ENCODE measurements around the gene AGBL1.
"Not testable (repeated sequence)": the region's sequence is repeated elsewhere in the genome, so short reads cannot be mapped to it uniquely, and the experiment has no call there.

Gene AGBL1

GRCh38 chr15:86842199-86842598 lies 762.5 kb downstream of the AGBL1 start:
- DNase-seq, result no peak

- no peak for DNase-seq
These were observed 766.4 kb downstream of the AGBL1 start for GRCh38 chr15:86846036-86846435.

GRCh38 chr15:86849136-86849535 lies 769.5 kb downstream of the AGBL1 start:
- no peak for DNase-seq

GRCh38 chr15:86849558-86850285 lies 770.1 kb downstream of the AGBL1 start:
- DNase-seq, result no peak

- DNase-seq, result no peak
These were observed 771.3 kb downstream of the AGBL1 start for GRCh38 chr15:86850939-86851338.

GRCh38 chr15:86852741-86853140 lies 773.1 kb downstream of the AGBL1 start:
- DNase-seq, result no peak

GRCh38 chr15:86854176-86854575 lies 774.5 kb downstream of the AGBL1 start:
- no peak for DNase-seq

- no peak for DNase-seq
These were observed 775.9 kb downstream of the AGBL1 start for GRCh38 chr15:86855307-86856291.

GRCh38 chr15:86857701-86858100 lies 778.0 kb downstream of the AGBL1 start:
- DNase-seq, result no peak

- no peak for DNase-seq
These were observed 783.7 kb downstream of the AGBL1 start for GRCh38 chr15:86863226-86863915.

- DNase-seq, result no peak
These were observed 786.2 kb downstream of the AGBL1 start for GRCh38 chr15:86865920-86866319.

GRCh38 chr15:86870846-86871245 lies 791.2 kb downstream of the AGBL1 start:
- no peak for DNase-seq

GRCh38 chr15:86871964-86872363 lies 792.3 kb downstream of the AGBL1 start:
- no peak for DNase-seq

GRCh38 chr15:86872782-86873181 lies 793.1 kb downstream of the AGBL1 start:
- DNase-seq, result no peak

GRCh38 chr15:86875067-86875466 lies 795.4 kb downstream of the AGBL1 start:
- DNase-seq, result no peak

- no peak for DNase-seq
These were observed 796.8 kb downstream of the AGBL1 start for GRCh38 chr15:86876387-86876944.

GRCh38 chr15:86877171-86877631 lies 797.5 kb downstream of the AGBL1 start:
- DNase-seq, result no peak

GRCh38 chr15:86878844-86879243 lies 799.2 kb downstream of the AGBL1 start:
- DNase-seq, result not testable (repeated sequence)

- no peak for DNase-seq
These were observed 799.9 kb downstream of the AGBL1 start for GRCh38 chr15:86879250-86880229.

GRCh38 chr15:86885616-86886015 lies 805.9 kb downstream of the AGBL1 start:
- no peak for DNase-seq

- DNase-seq, result no peak
These were observed 813.2 kb downstream of the AGBL1 start for GRCh38 chr15:86892774-86893449.
